Duodenal mucosa (tissue), 2 donors: ENCODE data around the gene MAP4K4.

Source experiments
- H3K27ac ChIP-seq: one replicate; pipeline ENCODE4 v1.7.0; 2013; ENCODE audit warnings: low read depth, low read length
- H3K27me3 ChIP-seq, 2 donors: one replicate each; pipeline ENCODE4 v1.7.0; 2013; ENCODE audit warnings: low read length in 2 of 2, control low read depth in 1 of 2; ENCODE audit not compliant: insufficient read depth in 2 of 2, control insufficient read depth in 1 of 2
- H3K36me3 ChIP-seq, 2 donors: one replicate each; pipeline ENCODE4 v1.7.0; 2013; ENCODE audit warnings: low read length in 2 of 2, control low read depth in 1 of 2; ENCODE audit not compliant: insufficient read depth in 2 of 2, control insufficient read depth in 1 of 2
- H3K4me1 ChIP-seq, 2 donors: one replicate each; pipeline ENCODE4 v1.7.0; 2013; ENCODE audit warnings: low read length in 2 of 2, control low read depth in 1 of 2; ENCODE audit not compliant: insufficient read depth in 2 of 2, control insufficient read depth in 1 of 2
- H3K4me3 ChIP-seq, 2 donors: one replicate each; pipeline ENCODE4 v1.7.0; 2013; ENCODE audit warnings: low read length in 2 of 2, low read depth in 1 of 2
- H3K9ac ChIP-seq, 2 donors: one replicate each; pipeline ENCODE4 v1.7.0; 2013; ENCODE audit warnings: low read length in 2 of 2, low read depth in 1 of 2
- H3K9me3 ChIP-seq, 2 donors: one replicate each; pipeline ENCODE4 v1.7.0; 2013; ENCODE audit warnings: low read length in 2 of 2, control low read depth in 1 of 2; ENCODE audit not compliant: control insufficient read depth in 1 of 2

MAP4K4 gene

GRCh38 chr2:101811226-101812015 is 113.9 kb downstream of the MAP4K4 start:
- no peaks in the 10 kb centered on the region for H3K27me3 ChIP-seq
- no peaks in the 10 kb centered on the region for H3K4me1 ChIP-seq
- no peak overlapping the region for H3K27ac ChIP-seq
- no peak overlapping the region for H3K9ac ChIP-seq
- no peaks in the 10 kb centered on the region for H3K36me3 ChIP-seq
- no peak overlapping the region for H3K4me3 ChIP-seq
- H3K9me3 ChIP-seq: no peaks in the 10 kb centered on the region

- no peaks in the 10 kb centered on the region for H3K27me3 ChIP-seq
- H3K4me3 ChIP-seq: no peak overlapping the region
- H3K27ac ChIP-seq: no peak overlapping the region
- H3K9me3 ChIP-seq: no peaks in the 10 kb centered on the region
- no peaks in the 10 kb centered on the region for H3K4me1 ChIP-seq
- H3K9ac ChIP-seq: no peak overlapping the region
- no peaks in the 10 kb centered on the region for H3K36me3 ChIP-seq
Observed at GRCh38 chr2:101812226-101812625, 114.7 kb downstream of the MAP4K4 start.

- Histone ChIP-seq H3K36me3 (no peaks in the 10 kb centered on the region), H3K27me3 (no peaks in the 10 kb centered on the region), H3K27ac (no peak overlapping the region), H3K4me1 (peaks cover 11 to 19% of the 10 kb centered on the region in 2 donors), H3K9me3 (no peaks in the 10 kb centered on the region), H3K4me3 (no peak overlapping the region), H3K9ac (no peak overlapping the region)
Observed at GRCh38 chr2:101814752-101815151, 117.2 kb downstream of the MAP4K4 start.

- no peak overlapping the region for H3K4me3 ChIP-seq
- H3K4me1 ChIP-seq: peaks cover 11 to 19% of the 10 kb centered on the region in 2 donors
- no peaks in the 10 kb centered on the region for H3K36me3 ChIP-seq
- no peak overlapping the region for H3K27ac ChIP-seq
- H3K9ac ChIP-seq: no peak overlapping the region
- no peaks in the 10 kb centered on the region for H3K9me3 ChIP-seq
- H3K27me3 ChIP-seq: no peaks in the 10 kb centered on the region
Observed at GRCh38 chr2:101815154-101815553, 117.6 kb downstream of the MAP4K4 start.

GRCh38 chr2:101815739-101816391 is 118.4 kb downstream of the MAP4K4 start:
- Histone ChIP-seq H3K9ac (no peak overlapping the region), H3K4me3 (no peak overlapping the region), H3K4me1 (peaks cover 11 to 19% of the 10 kb centered on the region in 2 donors), H3K36me3 (no peaks in the 10 kb centered on the region), H3K27ac (no peak overlapping the region), H3K27me3 (no peaks in the 10 kb centered on the region), H3K9me3 (no peaks in the 10 kb centered on the region)

- no peak overlapping the region for H3K9ac ChIP-seq
- H3K36me3 ChIP-seq: no peaks in the 10 kb centered on the region
- H3K27me3 ChIP-seq: no peaks in the 10 kb centered on the region
- H3K9me3 ChIP-seq: no peaks in the 10 kb centered on the region
- no peak overlapping the region for H3K4me3 ChIP-seq
- no peak overlapping the region for H3K27ac ChIP-seq
- H3K4me1 ChIP-seq: peaks cover 11 to 19% of the 10 kb centered on the region in 2 donors
Observed at GRCh38 chr2:101816598-101816997, 119.1 kb downstream of the MAP4K4 start.

- H3K9ac ChIP-seq: no peak overlapping the region
- H3K27me3 ChIP-seq: no peaks in the 10 kb centered on the region
- no peak overlapping the region for H3K4me3 ChIP-seq
- H3K4me1 ChIP-seq: peaks cover 11 to 19% of the 10 kb centered on the region in 2 donors
- H3K9me3 ChIP-seq: no peaks in the 10 kb centered on the region
- no peak overlapping the region for H3K27ac ChIP-seq
- no peaks in the 10 kb centered on the region for H3K36me3 ChIP-seq
Observed at GRCh38 chr2:101817481-101817880, 120.0 kb downstream of the MAP4K4 start.

- H3K27ac ChIP-seq: no peak overlapping the region
- H3K9me3 ChIP-seq: no peaks in the 10 kb centered on the region
- H3K36me3 ChIP-seq: no peaks in the 10 kb centered on the region
- no peak overlapping the region for H3K9ac ChIP-seq
- H3K27me3 ChIP-seq: no peaks in the 10 kb centered on the region
- no peak overlapping the region for H3K4me3 ChIP-seq
- H3K4me1 ChIP-seq: peaks cover 11 to 19% of the 10 kb centered on the region in 2 donors
Observed at GRCh38 chr2:101818531-101819451, 121.3 kb downstream of the MAP4K4 start.

- Histone ChIP-seq H3K36me3 (peaks cover 0 to 1% of the 10 kb centered on the region in 2 donors), H3K9me3 (no peaks in the 10 kb centered on the region), H3K9ac (no peak overlapping the region), H3K27me3 (no peaks in the 10 kb centered on the region), H3K4me3 (no peak overlapping the region), H3K4me1 (peaks cover 11 to 19% of the 10 kb centered on the region in 2 donors), H3K27ac (no peak overlapping the region)
Observed at GRCh38 chr2:101820519-101820918, 123.0 kb downstream of the MAP4K4 start.
